ENCODE measurements around the gene ZCCHC17. TPM values are rescaled to one million over a fixed set of nuclear protein-coding genes. Genes with fewer than 3 reads are reported as not detected.

ZCCHC17 gene
- total RNA-seq, 2 experiments from 2014 or later = 7.3 to 7.6 TPM

- ATAC-seq (ENCODE audit: poor library complexity) (no peak), DNase-seq (no peak)
- no peak overlapping the region for H3K4me3 ChIP-seq (ENCODE audit: low read length)
- no peaks in the 10 kb centered on the region for H3K9me3 Mint-ChIP-seq
- no peak overlapping the region for H3K27ac ChIP-seq (ENCODE audit: low read depth in 1 of 2, low read length in 2 of 2)
- H3K27me3 Mint-ChIP-seq = no peaks in the 10 kb centered on the region
- no peaks in the 10 kb centered on the region for H3K4me1 Mint-ChIP-seq (ENCODE audit: low read depth)
- peaks cover 51% of the 10 kb centered on the region for H3K36me3 Mint-ChIP-seq (ENCODE audit: low read depth)
- no peak for TF ChIP-seq CTCF (IDR thresholded peaks at IDR 0.05)
- CTCF ChIA-PET = no interaction called here
- H3K27ac Mint-ChIP-seq = no peak overlapping the region
- no peaks in the 10 kb centered on the region for H3K9me3 ChIP-seq (ENCODE audit: control insufficient read depth in 1 of 2, insufficient read depth in 1 of 2, low read length in 2 of 2)
- H3K4me1 ChIP-seq (ENCODE audit: insufficient read depth, low read length) = no peaks in the 10 kb centered on the region
- H3K4me3 Mint-ChIP-seq = no peak overlapping the region
- no peaks in the 10 kb centered on the region for H3K27me3 ChIP-seq (ENCODE audit: control insufficient read depth in 1 of 2, insufficient read depth in 2 of 2, low read length in 2 of 2)
- POLR2A ChIA-PET = no interaction called here
- intact Hi-C loops (cut with DNase I, micrococcal nuclease) = no loop called here
- peaks cover 37% of the 10 kb centered on the region for H3K36me3 ChIP-seq (ENCODE audit: insufficient read depth, low read length)
Measured at GRCh38 chr1:31257213-31257612, 39.6 kb upstream of the ZCCHC17 start.

GRCh38 chr1:31258581-31258980, 38.3 kb upstream of the ZCCHC17 start:
- H3K27me3 ChIP-seq (ENCODE audit: control insufficient read depth in 1 of 2, insufficient read depth in 2 of 2, low read length in 2 of 2) = no peaks in the 10 kb centered on the region
- Mint-ChIP-seq H3K4me1 (ENCODE audit: low read depth) (no peaks in the 10 kb centered on the region), H3K27me3 (no peaks in the 10 kb centered on the region), H3K36me3 (ENCODE audit: low read depth) (peaks cover 57% of the 10 kb centered on the region), H3K9me3 (no peaks in the 10 kb centered on the region), H3K4me3 (no peak overlapping the region), H3K27ac (no peak overlapping the region)
- H3K4me3 ChIP-seq (ENCODE audit: low read length) = no peak overlapping the region
- DNase-seq (no peak), ATAC-seq (ENCODE audit: poor library complexity) (no peak)
- no peak overlapping the region for H3K27ac ChIP-seq (ENCODE audit: low read depth in 1 of 2, low read length in 2 of 2)
- ChIA-PET CTCF (no interaction called here), POLR2A (no interaction called here)
- no peaks in the 10 kb centered on the region for H3K9me3 ChIP-seq (ENCODE audit: control insufficient read depth in 1 of 2, insufficient read depth in 1 of 2, low read length in 2 of 2)
- intact Hi-C loops (cut with DNase I, micrococcal nuclease) = no loop called here
- no peaks in the 10 kb centered on the region for H3K4me1 ChIP-seq (ENCODE audit: insufficient read depth, low read length)
- peaks cover 40% of the 10 kb centered on the region for H3K36me3 ChIP-seq (ENCODE audit: insufficient read depth, low read length)
- TF ChIP-seq CTCF (IDR thresholded peaks at IDR 0.05) = no peak

- Histone ChIP-seq H3K4me1 (ENCODE audit: insufficient read depth, low read length) (no peaks in the 10 kb centered on the region), H3K9me3 (ENCODE audit: control insufficient read depth in 1 of 2, insufficient read depth in 1 of 2, low read length in 2 of 2) (no peaks in the 10 kb centered on the region), H3K4me3 (ENCODE audit: low read length) (no peak overlapping the region), H3K27ac (ENCODE audit: low read depth in 1 of 2, low read length in 2 of 2) (no peak overlapping the region), H3K36me3 (ENCODE audit: insufficient read depth, low read length) (peaks cover 49% of the 10 kb centered on the region), H3K27me3 (ENCODE audit: control insufficient read depth in 1 of 2, insufficient read depth in 2 of 2, low read length in 2 of 2) (no peaks in the 10 kb centered on the region)
- DNase-seq (no peak), ATAC-seq (ENCODE audit: poor library complexity) (no peak)
- POLR2A ChIA-PET = no interaction called here
- intact Hi-C loops (cut with DNase I, micrococcal nuclease) = no loop called here
- CTCF ChIA-PET = no interaction called here
- H3K27ac Mint-ChIP-seq = no peak overlapping the region
- no peaks in the 10 kb centered on the region for H3K27me3 Mint-ChIP-seq
- H3K9me3 Mint-ChIP-seq = no peaks in the 10 kb centered on the region
- H3K36me3 Mint-ChIP-seq (ENCODE audit: low read depth) = peaks cover 68% of the 10 kb centered on the region
- no peak for TF ChIP-seq CTCF (IDR thresholded peaks at IDR 0.05)
- H3K4me3 Mint-ChIP-seq = no peak overlapping the region
- no peaks in the 10 kb centered on the region for H3K4me1 Mint-ChIP-seq (ENCODE audit: low read depth)
Measured at GRCh38 chr1:31259746-31260145, 37.1 kb upstream of the ZCCHC17 start.

Measured in CD4-positive, alpha-beta T cell (primary cell).